Measurements from ENCODE around the gene TEAD3.

GRCh38 chr6:35492258-35492973 lies 4.5 kb downstream of the TEAD3 start:
- TF ChIP-seq EZH2 (IDR thresholded peaks at IDR 0.05; ENCODE audit: borderline replicate concordance, low read depth, low read length, severe bottlenecking) (no peak), CTCF (IDR thresholded peaks at IDR 0.05; ENCODE audit: borderline replicate concordance, extremely low read depth, low read length, poor library complexity, severe bottlenecking) (no peak)

Data from DND-41 (cell line).